ENCODE measurements around the gene BTN1A1. TPM values are rescaled to one million over a fixed set of nuclear protein-coding genes. Genes with fewer than 3 reads are reported as not detected.

Gene BTN1A1
- polyA plus RNA-seq, 1 donor (not counting 4 experiments of a cell fraction or from before 2014, with no cell fraction given): not detected

GRCh38 chr6:26473758-26474438, 26.2 kb upstream of the BTN1A1 start:
- Histone ChIP-seq H3K36me3 (ENCODE audit: control insufficient read depth in 2 of 2, extremely low read depth in 1 of 2, insufficient read depth in 2 of 2, low read length in 2 of 2) (peaks cover 0 to 3% of the 10 kb centered on the region in 2 experiments), H3K4me3 (ENCODE audit: control insufficient read depth in 2 of 3, extremely low read depth in 1 of 3, insufficient read depth in 2 of 3, low read depth in 1 of 3, low read length in 3 of 3) (peak overlapping the region; percentile 36 to 67 (median 64)), H2AFZ (ENCODE audit: control insufficient read depth, low read length) (peak overlapping the region; percentile 85), H3K4me1 (ENCODE audit: control insufficient read depth, extremely low read depth, insufficient read depth, low read length) (peaks cover 18% of the 10 kb centered on the region), H4K20me1 (ENCODE audit: control insufficient read depth, extremely low read depth, insufficient read depth, low read length) (no peaks in the 10 kb centered on the region), H3K27me3 (ENCODE audit: control insufficient read depth, extremely low read depth, insufficient read depth, low read length) (no peaks in the 10 kb centered on the region), H3K27ac (ENCODE audit: control insufficient read depth, insufficient read depth, low read length) (peak overlapping the region; percentile 77), H3K9me1 (ENCODE audit: control insufficient read depth, extremely low read depth, insufficient read depth, low read length) (no peaks in the 10 kb centered on the region), H3K9ac (ENCODE audit: control insufficient read depth, extremely low read depth, insufficient read depth, low read length) (peak overlapping the region; percentile 75), H3K79me2 (ENCODE audit: control insufficient read depth, insufficient read depth, low read length) (no peaks in the 10 kb centered on the region), H3K9me3 (ENCODE audit: control insufficient read depth, low read depth, low read length) (no peaks in the 10 kb centered on the region), H3K4me2 (ENCODE audit: control insufficient read depth, extremely low read depth, insufficient read depth, low read depth, low read length) (peak overlapping the region; percentile 95)
- TF ChIP-seq CTCF (optimal IDR thresholded peaks at IDR 0.05 in 1 of 3, IDR thresholded peaks at IDR 0.05 in 1 of 3, conservative IDR thresholded peaks at IDR 0.05 in 1 of 3; ENCODE audit: extremely low read depth in 1 of 3, insufficient read depth in 2 of 3, low read length in 3 of 3) (no peak), EZH2 (IDR thresholded peaks at IDR 0.05; ENCODE audit: low read length) (no peak)
- FAIRE-seq (peak; percentile 89), DNase-seq (ENCODE audit: low read depth, low spot score) (peak; percentile 59)
- dilution Hi-C loops (cut with MboI; ENCODE audit: extremely low pct_ligation_motif_present, low sequenced_read_pairs): no loop called here

- Histone ChIP-seq H3K36me3 (ENCODE audit: control insufficient read depth in 2 of 2, extremely low read depth in 1 of 2, insufficient read depth in 2 of 2, low read length in 2 of 2) (no peaks in the 10 kb centered on the region), H4K20me1 (ENCODE audit: control insufficient read depth, extremely low read depth, insufficient read depth, low read length) (no peaks in the 10 kb centered on the region), H3K9ac (ENCODE audit: control insufficient read depth, extremely low read depth, insufficient read depth, low read length) (peak overlapping the region; percentile 75), H3K9me3 (ENCODE audit: control insufficient read depth, low read depth, low read length) (no peaks in the 10 kb centered on the region), H3K27ac (ENCODE audit: control insufficient read depth, insufficient read depth, low read length) (peak overlapping the region; percentile 77), H3K4me3 (ENCODE audit: control insufficient read depth in 2 of 3, extremely low read depth in 1 of 3, insufficient read depth in 2 of 3, low read depth in 1 of 3, low read length in 3 of 3) (peak overlapping the region; percentile 36 to 67 (median 64)), H3K9me1 (ENCODE audit: control insufficient read depth, extremely low read depth, insufficient read depth, low read length) (no peaks in the 10 kb centered on the region), H2AFZ (ENCODE audit: control insufficient read depth, low read length) (peak overlapping the region; percentile 70), H3K4me1 (ENCODE audit: control insufficient read depth, extremely low read depth, insufficient read depth, low read length) (peaks cover 18% of the 10 kb centered on the region), H3K79me2 (ENCODE audit: control insufficient read depth, insufficient read depth, low read length) (no peaks in the 10 kb centered on the region), H3K27me3 (ENCODE audit: control insufficient read depth, extremely low read depth, insufficient read depth, low read length) (no peaks in the 10 kb centered on the region), H3K4me2 (ENCODE audit: control insufficient read depth, extremely low read depth, insufficient read depth, low read depth, low read length) (peak overlapping the region; percentile 95)
- FAIRE-seq (no peak), DNase-seq (ENCODE audit: low read depth, low spot score) (no peak)
- dilution Hi-C loops (cut with MboI; ENCODE audit: extremely low pct_ligation_motif_present, low sequenced_read_pairs): no loop called here
- no peak for TF ChIP-seq CTCF (optimal IDR thresholded peaks at IDR 0.05 in 1 of 3, IDR thresholded peaks at IDR 0.05 in 1 of 3, conservative IDR thresholded peaks at IDR 0.05 in 1 of 3; ENCODE audit: extremely low read depth in 1 of 3, insufficient read depth in 2 of 3, low read length in 3 of 3)
- no peak for TF ChIP-seq EZH2 (IDR thresholded peaks at IDR 0.05; ENCODE audit: low read length)
These were observed 25.6 kb upstream of the BTN1A1 start for GRCh38 chr6:26474439-26474881.

Data from keratinocyte (primary cell).